Astrocyte (in vitro differentiated cells and primary cell): Measurements from ENCODE around the gene SMIM24. TPM values are rescaled to one million over a fixed set of nuclear protein-coding genes. Genes with fewer than 3 reads are reported as not detected.

Experiments used
- DNase-seq: peaks from one replicate; pipeline ENCODE4 v3.0.0-alpha.2; 2010; ENCODE audit warnings: low read depth
- FAIRE-seq: peaks from 2 replicates; lab custom pipeline; 2011; peaks lifted over from hg19 to GRCh38; lab: Jason Lieb, UNC
- H2AFZ ChIP-seq: 2 replicates; pipeline ENCODE4 v1.6.0; 2012; ENCODE audit warnings: low read depth, low read length, inconsistent platforms
- H3K27ac ChIP-seq: 2 replicates; pipeline ENCODE4 v1.5.1; 2011; ENCODE audit warnings: low read depth, low read length, inconsistent platforms
- H3K27me3 ChIP-seq: 2 replicates; pipeline ENCODE4 v1.6.0; 2011; ENCODE audit warnings: low read length, inconsistent platforms; ENCODE audit not compliant: insufficient read depth
- H3K36me3 ChIP-seq: 2 replicates; pipeline ENCODE4 v1.5.1; 2011; ENCODE audit warnings: low read length, inconsistent platforms; ENCODE audit not compliant: insufficient read depth
- H3K4me1 ChIP-seq: 2 replicates; pipeline ENCODE4 v1.5.1; 2011; ENCODE audit warnings: low read length, inconsistent platforms; ENCODE audit not compliant: insufficient read depth
- H3K4me2 ChIP-seq: 2 replicates; pipeline ENCODE4 v1.6.0; 2012; ENCODE audit warnings: low read length, inconsistent platforms
- H3K4me3 ChIP-seq: 2 replicates; pipeline ENCODE4 v1.5.1; 2011; ENCODE audit warnings: low read depth, mild to moderate bottlenecking, low read length, inconsistent platforms; ENCODE audit not compliant: insufficient read depth
- H3K79me2 ChIP-seq: 2 replicates; pipeline ENCODE4 v1.6.0; 2012; ENCODE audit warnings: mild to moderate bottlenecking, low read length, inconsistent platforms; ENCODE audit not compliant: insufficient read depth
- H3K9ac ChIP-seq: 2 replicates; pipeline ENCODE4 v1.6.0; 2012; ENCODE audit warnings: mild to moderate bottlenecking, low read length, inconsistent platforms
- H3K9me3 ChIP-seq: 2 replicates; pipeline ENCODE4 v1.5.1; 2012; ENCODE audit warnings: low read depth, mild to moderate bottlenecking, low read length, inconsistent platforms; ENCODE audit not compliant: insufficient read depth
- H4K20me1 ChIP-seq: 2 replicates; pipeline ENCODE4 v1.6.0; 2012; ENCODE audit warnings: low read length, inconsistent platforms; ENCODE audit not compliant: insufficient read depth
- H3K27ac Mint-ChIP-seq: one replicate; pipeline ENCODE4 v1.8.0; 2021; ENCODE audit warnings: mild to moderate bottlenecking, mixed read lengths; ENCODE audit not compliant: unreplicated experiment
- H3K27me3 Mint-ChIP-seq: one replicate; pipeline ENCODE4 v1.8.0; 2021; ENCODE audit warnings: low read depth, mixed read lengths; ENCODE audit not compliant: unreplicated experiment
- H3K36me3 Mint-ChIP-seq: one replicate; pipeline ENCODE4 v1.8.0; 2021; ENCODE audit warnings: low read depth, mixed read lengths; ENCODE audit not compliant: unreplicated experiment
- H3K4me1 Mint-ChIP-seq: one replicate; pipeline ENCODE4 v1.8.0; 2021; ENCODE audit warnings: low read depth, mixed read lengths; ENCODE audit not compliant: unreplicated experiment
- H3K4me3 Mint-ChIP-seq: one replicate; pipeline ENCODE4 v1.8.0; 2021; ENCODE audit warnings: mild to moderate bottlenecking, moderate library complexity, mixed read lengths; ENCODE audit not compliant: unreplicated experiment
- H3K9me3 Mint-ChIP-seq: one replicate; pipeline ENCODE4 v1.8.0; 2021; ENCODE audit warnings: mild to moderate bottlenecking, mixed read lengths; ENCODE audit not compliant: unreplicated experiment
- CTCF ChIP-seq: IDR thresholded peaks from 2 replicates; pipeline ENCODE4 v1.5.1; 2011; ENCODE audit warnings: low read depth, mild to moderate bottlenecking, inconsistent platforms, low read length, moderate library complexity; ENCODE audit not compliant: insufficient read depth
- EZH2 ChIP-seq: IDR thresholded peaks from 2 replicates; pipeline ENCODE4 v1.6.1; 2012; ENCODE audit warnings: mild to moderate bottlenecking, low read length, inconsistent platforms; ENCODE audit not compliant: insufficient read depth
- total RNA-seq: library from RNA; stranded (reverse); gene quantifications from 2 replicates; pipeline ENCODE4 v1.2.1, GENCODE V29; 2021

SMIM24 gene
- total RNA-seq, 1 donor from 2014 or later = not detected

DNA sequence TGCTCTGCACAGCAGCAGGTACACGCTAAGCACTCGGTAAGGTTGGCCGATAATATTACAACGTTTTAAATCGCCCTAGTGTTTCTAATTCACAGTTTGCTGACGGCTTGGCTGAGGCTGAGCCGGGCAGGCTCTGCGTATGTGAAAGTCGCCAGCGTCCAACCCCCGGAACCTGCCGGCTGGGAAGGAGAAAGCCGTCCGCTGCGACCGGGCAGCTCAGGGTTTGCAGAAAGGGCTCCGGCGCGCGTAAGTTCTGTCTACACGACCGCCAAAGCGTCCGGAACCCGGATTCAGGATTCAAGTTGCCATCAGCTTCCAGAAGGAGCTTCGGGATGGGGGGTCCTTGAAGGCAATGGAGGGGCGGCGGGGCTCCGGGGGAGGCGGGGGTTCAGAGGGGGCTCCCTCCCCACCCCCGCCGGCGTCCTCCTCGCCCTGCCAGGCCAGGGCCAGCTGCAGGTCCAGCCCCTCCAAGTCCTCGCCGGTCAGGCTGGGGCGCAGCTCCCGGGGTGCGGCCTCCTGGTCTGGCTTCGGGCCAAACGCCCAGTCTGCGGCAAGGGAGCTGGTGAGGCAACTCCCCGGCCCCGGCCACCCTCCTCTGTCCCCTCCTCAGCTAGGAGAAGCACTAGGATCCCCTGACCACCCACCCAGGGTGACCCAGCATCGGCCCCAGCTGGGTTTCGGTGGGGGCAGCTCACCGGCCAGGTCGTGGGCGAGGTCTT is 2.3 kb upstream of the SMIM24 start:
- H3K4me3 Mint-ChIP-seq = no peak overlapping the region

GRCh38 chr19:3481241-3482090 is 1.1 kb upstream of the SMIM24 start:
- Mint-ChIP-seq H3K27me3 (peaks cover 11% of the 10 kb centered on the region), H3K27ac (peak overlapping the region; percentile 41), H3K9me3 (no peaks in the 10 kb centered on the region), H3K36me3 (no peaks in the 10 kb centered on the region), H3K4me1 (no peaks in the 10 kb centered on the region), H3K4me3 (no peak overlapping the region)
- Histone ChIP-seq H4K20me1 (no peaks in the 10 kb centered on the region), H3K27me3 (peaks cover 14% of the 10 kb centered on the region), H3K9me3 (no peaks in the 10 kb centered on the region), H3K9ac (no peak overlapping the region), H3K79me2 (no peaks in the 10 kb centered on the region), H3K36me3 (no peaks in the 10 kb centered on the region), H3K4me3 (no peak overlapping the region), H3K4me1 (no peaks in the 10 kb centered on the region), H2AFZ (no peak overlapping the region), H3K27ac (no peak overlapping the region), H3K4me2 (no peak overlapping the region)
- DNase-seq (no peak), FAIRE-seq (no peak)
- TF ChIP-seq CTCF (no peak), EZH2 (no peak)

More for the DNA sequence above, 2.3 kb upstream of the SMIM24 start:
- H3K27ac ChIP-seq = no peak overlapping the region
- no peak for TF ChIP-seq CTCF
- TF ChIP-seq EZH2 = no peak
- H4K20me1 ChIP-seq = no peaks in the 10 kb centered on the region
- FAIRE-seq (no peak), DNase-seq (no peak)
- no peak overlapping the region for H3K4me3 ChIP-seq
- no peak overlapping the region for H3K4me2 ChIP-seq
- Mint-ChIP-seq H3K9me3 (no peaks in the 10 kb centered on the region), H3K4me1 (no peaks in the 10 kb centered on the region), H3K36me3 (peaks cover 6% of the 10 kb centered on the region), H3K27ac (no peak overlapping the region), H3K27me3 (peaks cover 9% of the 10 kb centered on the region)
- no peak overlapping the region for H2AFZ ChIP-seq
- H3K9ac ChIP-seq = no peak overlapping the region
- H3K4me1 ChIP-seq = no peaks in the 10 kb centered on the region
- no peaks in the 10 kb centered on the region for H3K79me2 ChIP-seq
- H3K27me3 ChIP-seq = peaks cover 14% of the 10 kb centered on the region
- no peaks in the 10 kb centered on the region for H3K9me3 ChIP-seq
- H3K36me3 ChIP-seq = no peaks in the 10 kb centered on the region
